Activated CD4-positive, alpha-beta memory T cell treated with anti-CD3 and anti-CD28 coated beads for 36 hours (primary cell): Measurements from ENCODE around the gene SDK2. TPM values are rescaled to one million over a fixed set of nuclear protein-coding genes. Genes with fewer than 3 reads are reported as not detected.

ENCODE experiments used
- CTCF ChIA-PET: fragments of 350-600 bp; sonication (Branson Sonifier 250); formaldehyde crosslinking; loops from one replicate; lab custom pipeline; 2021; ENCODE audit warnings: antibody characterized with exemption, inconsistent platforms; lab: Charles Lee
- POLR2A ChIA-PET: fragments of 350-600 bp; sonication (Branson Sonifier 250); formaldehyde crosslinking; loops from one replicate; lab custom pipeline; 2021; ENCODE audit warnings: antibody characterized with exemption; lab: Charles Lee
- DNase-seq: peaks from one replicate; pipeline ENCODE4 v3.0.0-alpha.2; 2020
- H3K27ac Mint-ChIP-seq: one replicate; pipeline ENCODE4 v1.8.0; 2021; ENCODE audit warnings: mixed read lengths
- H3K27me3 Mint-ChIP-seq: one replicate; pipeline ENCODE4 v1.8.0; 2021; ENCODE audit warnings: mixed read lengths
- H3K36me3 Mint-ChIP-seq: one replicate; pipeline ENCODE4 v1.8.0; 2021; ENCODE audit warnings: mixed read lengths
- H3K4me1 Mint-ChIP-seq: one replicate; pipeline ENCODE4 v1.8.0; 2021; ENCODE audit warnings: low read depth, mixed read lengths
- H3K4me3 Mint-ChIP-seq: one replicate; pipeline ENCODE4 v1.8.0; 2021; ENCODE audit warnings: mild to moderate bottlenecking, mixed read lengths
- H3K9me3 Mint-ChIP-seq: one replicate; pipeline ENCODE4 v1.8.0; 2021; ENCODE audit warnings: mixed read lengths
- intact Hi-C: fragments of 100-400 bp; cut with micrococcal nuclease; formaldehyde crosslinking; loops from one replicate; pipeline ENCODE4 v1.15.1; 2023
- total RNA-seq, 2 experiments: library from RNA; stranded (reverse); gene quantifications; one replicate each; pipeline ENCODE4 v1.2.3, GENCODE V29; 2021

SDK2 gene
- total RNA-seq, 2 experiments from 2014 or later, result 0.05 to 0.12 TPM

GRCh38 chr17:73508931-73509605, 135.2 kb downstream of the SDK2 start:
- ChIA-PET CTCF (no interaction called here), POLR2A (no interaction called here)
- DNase-seq, result no peak
- intact Hi-C loops, result no loop called here
- Mint-ChIP-seq H3K9me3 (no peaks in the 10 kb centered on the region), H3K27ac (no peak overlapping the region), H3K27me3 (no peaks in the 10 kb centered on the region), H3K36me3 (no peaks in the 10 kb centered on the region), H3K4me1 (no peaks in the 10 kb centered on the region), H3K4me3 (no peak overlapping the region)

GRCh38 chr17:73508057-73508930, 136.0 kb downstream of the SDK2 start:
- no peak overlapping the region for H3K27ac Mint-ChIP-seq
- H3K4me1 Mint-ChIP-seq, result no peaks in the 10 kb centered on the region
- no peaks in the 10 kb centered on the region for H3K27me3 Mint-ChIP-seq
- no peaks in the 10 kb centered on the region for H3K36me3 Mint-ChIP-seq
- H3K9me3 Mint-ChIP-seq, result no peaks in the 10 kb centered on the region
- ChIA-PET CTCF (no interaction called here), POLR2A (no interaction called here)
- H3K4me3 Mint-ChIP-seq, result no peak overlapping the region
- intact Hi-C loops, result no loop called here
- no peak for DNase-seq

- Mint-ChIP-seq H3K9me3 (no peaks in the 10 kb centered on the region), H3K36me3 (no peaks in the 10 kb centered on the region), H3K27ac (no peak overlapping the region), H3K27me3 (no peaks in the 10 kb centered on the region), H3K4me3 (no peak overlapping the region), H3K4me1 (no peaks in the 10 kb centered on the region)
- ChIA-PET POLR2A (no interaction called here), CTCF (no interaction called here)
- intact Hi-C loops, result no loop called here
- DNase-seq, result no peak
Measured at GRCh38 chr17:73506470-73507435, 137.5 kb downstream of the SDK2 start.

GRCh38 chr17:73503560-73503959, 140.7 kb downstream of the SDK2 start:
- no peak overlapping the region for H3K4me3 Mint-ChIP-seq
- no peaks in the 10 kb centered on the region for H3K9me3 Mint-ChIP-seq
- H3K36me3 Mint-ChIP-seq, result no peaks in the 10 kb centered on the region
- ChIA-PET CTCF (no interaction called here), POLR2A (no interaction called here)
- no peak for DNase-seq
- no peaks in the 10 kb centered on the region for H3K4me1 Mint-ChIP-seq
- intact Hi-C loops, result no loop called here
- peaks cover 1% of the 10 kb centered on the region for H3K27me3 Mint-ChIP-seq
- no peak overlapping the region for H3K27ac Mint-ChIP-seq

GRCh38 chr17:73500414-73500999, 143.7 kb downstream of the SDK2 start:
- Mint-ChIP-seq H3K27ac (no peak overlapping the region), H3K27me3 (peaks cover 4% of the 10 kb centered on the region), H3K36me3 (no peaks in the 10 kb centered on the region), H3K9me3 (no peaks in the 10 kb centered on the region), H3K4me1 (no peaks in the 10 kb centered on the region), H3K4me3 (no peak overlapping the region)
- intact Hi-C loops, result no loop called here
- POLR2A ChIA-PET, result no interaction called here
- DNase-seq, result no peak
- CTCF ChIA-PET, result no interaction called here

- ChIA-PET POLR2A (no interaction called here), CTCF (no interaction called here)
- H3K4me3 Mint-ChIP-seq, result no peak overlapping the region
- intact Hi-C loops, result no loop called here
- no peak overlapping the region for H3K27ac Mint-ChIP-seq
- no peaks in the 10 kb centered on the region for H3K4me1 Mint-ChIP-seq
- no peaks in the 10 kb centered on the region for H3K36me3 Mint-ChIP-seq
- H3K9me3 Mint-ChIP-seq, result no peaks in the 10 kb centered on the region
- DNase-seq, result no peak
- peaks cover 4% of the 10 kb centered on the region for H3K27me3 Mint-ChIP-seq
Measured at GRCh38 chr17:73498886-73499554, 145.2 kb downstream of the SDK2 start.

GRCh38 chr17:73498176-73498575, 146.1 kb downstream of the SDK2 start:
- peaks cover 4% of the 10 kb centered on the region for H3K27me3 Mint-ChIP-seq

GRCh38 chr17:73497721-73498120, 146.5 kb downstream of the SDK2 start:
- POLR2A ChIA-PET, result no interaction called here
- Mint-ChIP-seq H3K4me1 (no peaks in the 10 kb centered on the region), H3K4me3 (no peak overlapping the region), H3K36me3 (no peaks in the 10 kb centered on the region), H3K9me3 (no peaks in the 10 kb centered on the region), H3K27ac (no peak overlapping the region), H3K27me3 (peaks cover 4% of the 10 kb centered on the region)
- CTCF ChIA-PET, result no interaction called here
- DNase-seq, result no peak
- intact Hi-C loops, result no loop called here

More at GRCh38 chr17:73498176-73498575, 146.1 kb downstream of the SDK2 start:
- intact Hi-C loops, result no loop called here
- Mint-ChIP-seq H3K9me3 (no peaks in the 10 kb centered on the region), H3K4me1 (no peaks in the 10 kb centered on the region), H3K27ac (no peak overlapping the region), H3K4me3 (no peak overlapping the region), H3K36me3 (no peaks in the 10 kb centered on the region)
- ChIA-PET CTCF (no interaction called here), POLR2A (no interaction called here)
- no peak for DNase-seq

GRCh38 chr17:73496232-73496631, 148.0 kb downstream of the SDK2 start:
- Mint-ChIP-seq H3K27ac (no peak overlapping the region), H3K4me1 (no peaks in the 10 kb centered on the region), H3K36me3 (no peaks in the 10 kb centered on the region), H3K27me3 (peaks cover 4% of the 10 kb centered on the region), H3K4me3 (no peak overlapping the region), H3K9me3 (no peaks in the 10 kb centered on the region)
- DNase-seq, result no peak
- intact Hi-C loops, result no loop called here
- ChIA-PET POLR2A (no interaction called here), CTCF (no interaction called here)

- Mint-ChIP-seq H3K27me3 (peaks cover 3% of the 10 kb centered on the region), H3K4me3 (no peak overlapping the region), H3K36me3 (no peaks in the 10 kb centered on the region), H3K27ac (no peak overlapping the region), H3K4me1 (no peaks in the 10 kb centered on the region), H3K9me3 (no peaks in the 10 kb centered on the region)
- CTCF ChIA-PET, result no interaction called here
- no peak for DNase-seq
- intact Hi-C loops, result no loop called here
- POLR2A ChIA-PET, result no interaction called here
Measured at GRCh38 chr17:73495641-73496040, 148.6 kb downstream of the SDK2 start.

GRCh38 chr17:73494950-73495349, 149.3 kb downstream of the SDK2 start:
- peaks cover 3% of the 10 kb centered on the region for H3K27me3 Mint-ChIP-seq
- H3K36me3 Mint-ChIP-seq, result no peaks in the 10 kb centered on the region
- H3K27ac Mint-ChIP-seq, result no peak overlapping the region
- no peaks in the 10 kb centered on the region for H3K9me3 Mint-ChIP-seq
- intact Hi-C loops, result no loop called here
- DNase-seq, result no peak
- ChIA-PET CTCF (no interaction called here), POLR2A (no interaction called here)
- H3K4me1 Mint-ChIP-seq, result no peaks in the 10 kb centered on the region
- H3K4me3 Mint-ChIP-seq, result no peak overlapping the region
